GM18907 (cell line): ENCODE results near the gene MPV17L2.
"Not testable (repeated sequence)": the region's sequence is repeated elsewhere in the genome, so short reads cannot be mapped to it uniquely, and the experiment has no call there.

Experiments used
- ATAC-seq: cut with Tn5 transposase; IDR thresholded peaks from one replicate; pipeline ENCODE4 v1.9.1; 2021; ENCODE audit warnings: mild to moderate bottlenecking, moderate library complexity; ENCODE audit not compliant: unreplicated experiment

Gene MPV17L2

DNA sequence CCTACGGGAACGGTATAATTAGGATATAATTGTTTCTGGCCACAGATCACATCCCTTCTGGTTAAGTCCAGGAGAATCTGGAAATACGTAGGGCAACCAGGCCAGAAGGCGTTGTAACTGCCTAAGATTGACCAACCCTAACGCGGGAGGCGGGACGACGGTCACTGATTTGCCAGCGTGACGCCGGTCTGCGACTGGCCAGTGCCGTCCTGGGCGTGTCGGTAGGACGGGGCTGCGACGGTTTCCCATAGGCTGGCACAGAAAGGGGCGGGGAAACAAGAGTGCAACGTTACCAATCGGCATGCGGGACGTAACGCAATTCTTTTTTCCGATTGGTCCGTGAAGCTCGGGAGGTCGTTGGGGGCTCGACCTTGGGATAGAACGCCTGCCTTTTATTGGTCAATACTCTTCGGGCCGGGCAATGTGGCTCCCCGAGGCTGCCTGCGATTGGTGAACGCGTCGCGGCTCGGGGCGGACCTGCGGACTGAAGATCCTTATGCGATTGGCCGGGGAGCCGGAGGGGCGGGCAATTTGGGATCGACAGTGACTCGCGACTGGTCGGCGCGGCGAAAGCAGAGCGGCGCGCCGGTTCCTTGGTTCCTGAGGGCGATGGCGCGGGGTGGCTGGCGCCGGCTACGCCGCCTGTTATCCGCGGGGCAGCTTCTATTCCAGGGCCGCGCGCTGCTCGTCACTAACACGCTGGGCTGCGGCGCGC lies at the start of gene MPV17L2:
TSS of gene MPV17L2 (plus strand) at position 546 of the 715 bp plus-strand sequence. CDS start at position 610, 64 bp downstream.
- peak; percentile 87 for ATAC-seq

- no peak for ATAC-seq
These were observed 49.1 kb upstream of the MPV17L2 start for GRCh38 chr19:18143902-18144301.

DNA sequence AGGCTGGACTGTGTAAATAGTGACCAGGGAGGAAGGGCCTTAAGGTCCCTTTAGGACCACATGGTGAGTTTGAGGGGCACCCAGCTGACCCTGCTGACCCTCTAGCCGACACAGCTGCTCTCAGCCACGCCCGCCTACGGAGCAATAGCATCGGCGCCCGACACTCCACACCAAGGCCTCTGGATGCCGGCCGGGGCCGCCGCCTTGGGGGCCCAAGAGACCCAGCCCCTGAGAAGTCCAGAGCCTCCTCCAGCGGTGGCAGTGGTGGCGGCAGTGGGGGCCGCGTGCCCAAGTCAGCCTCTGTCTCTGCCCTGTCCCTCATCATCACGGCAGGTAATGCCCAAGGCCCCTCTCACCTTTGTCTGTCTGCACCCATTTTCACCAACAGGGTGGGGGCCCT lies 48.7 kb upstream of the MPV17L2 start:
- ATAC-seq, result no peak

- ATAC-seq, result no peak
These were observed 48.1 kb upstream of the MPV17L2 start for GRCh38 chr19:18144906-18145305.

- no peak for ATAC-seq
These were observed 47.5 kb upstream of the MPV17L2 start for GRCh38 chr19:18145391-18145999.

GRCh38 chr19:18147396-18147795 lies 45.6 kb upstream of the MPV17L2 start:
- ATAC-seq, result no peak

GRCh38 chr19:18149596-18149975 lies 43.4 kb upstream of the MPV17L2 start:
- no peak for ATAC-seq

DNA sequence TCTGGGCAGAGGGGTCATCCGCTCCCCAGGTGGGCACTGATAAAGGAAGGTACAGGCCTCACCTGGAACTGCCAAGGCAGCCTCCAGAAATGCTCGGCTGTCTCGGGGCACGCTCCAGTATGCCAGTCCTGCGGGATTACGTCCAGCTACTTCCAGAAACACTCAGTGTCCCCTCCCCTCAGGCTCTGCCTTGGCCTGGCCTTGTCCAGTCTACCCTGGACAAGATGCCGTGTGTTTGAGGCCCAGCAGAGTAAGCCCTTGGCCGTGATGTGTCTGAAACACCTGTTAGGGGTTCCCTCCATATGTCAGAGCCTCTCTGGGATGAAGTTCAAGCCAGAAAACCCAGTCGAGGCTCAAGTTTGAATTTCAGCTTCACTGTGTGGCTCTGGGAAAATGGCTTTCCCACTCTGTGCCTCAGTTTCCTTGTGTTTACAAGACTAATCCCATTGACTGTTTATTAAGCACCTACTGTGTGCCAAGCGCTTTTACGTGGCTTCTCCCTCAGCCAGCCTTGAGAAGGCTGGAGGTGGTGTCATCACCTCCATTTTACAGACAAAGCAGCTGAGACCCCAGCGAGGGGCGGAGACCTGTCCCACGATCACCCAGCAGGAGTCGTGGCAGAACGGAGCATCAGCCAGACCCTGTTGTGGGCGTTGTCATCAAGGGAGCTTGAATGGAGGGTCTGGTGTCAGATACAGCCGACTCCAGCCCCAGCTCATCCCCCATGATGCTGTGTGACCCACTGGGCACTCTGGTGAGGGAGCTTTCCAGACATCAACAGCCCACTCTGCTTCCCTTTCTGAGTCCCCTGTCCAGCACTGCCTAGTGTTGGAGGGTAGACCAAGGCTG lies 42.0 kb upstream of the MPV17L2 start:
- no peak for ATAC-seq

GRCh38 chr19:18152442-18152816 lies 40.6 kb upstream of the MPV17L2 start:
- ATAC-seq, result peak; percentile 63

GRCh38 chr19:18152817-18153555 lies 40.0 kb upstream of the MPV17L2 start, which contains the start of gene PIK3R2:
TSS of gene PIK3R2 (plus strand) at chr19:18153163. CDS start at chr19:18155880, 2,717 bp downstream.
- peak; percentile 75 for ATAC-seq

DNA sequence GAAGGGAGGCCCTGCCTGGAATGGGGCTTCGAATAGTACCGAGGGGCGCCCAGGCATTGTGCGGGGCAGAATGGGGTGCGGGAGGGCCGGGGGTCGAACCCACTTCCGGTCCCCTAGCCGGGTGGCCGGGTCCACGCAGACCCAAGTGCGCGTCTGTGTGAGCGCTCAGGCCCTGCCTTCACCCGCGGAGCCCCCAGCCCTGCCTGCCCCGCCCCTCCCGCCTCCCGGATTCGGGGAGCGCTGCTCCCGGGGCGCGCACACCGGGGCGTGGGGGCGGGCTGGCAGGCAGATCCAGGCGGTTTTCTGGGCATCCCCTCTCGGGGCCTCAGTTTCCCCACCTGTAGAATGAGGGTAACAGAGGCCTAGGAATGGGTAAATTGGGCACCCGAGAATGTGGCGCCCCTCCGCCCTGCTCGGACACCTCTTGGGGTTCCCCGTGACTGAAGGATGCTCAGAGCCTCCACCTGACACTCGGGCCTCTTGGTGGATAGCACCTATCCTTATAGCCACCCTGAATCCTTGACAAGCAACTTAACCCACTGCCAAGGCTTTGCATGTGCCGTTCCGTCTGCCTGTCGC lies 39.4 kb upstream of the MPV17L2 start:
- peak; percentile 2 for ATAC-seq

- no peak for ATAC-seq
These were observed 37.6 kb upstream of the MPV17L2 start for GRCh38 chr19:18155095-18156087.

DNA sequence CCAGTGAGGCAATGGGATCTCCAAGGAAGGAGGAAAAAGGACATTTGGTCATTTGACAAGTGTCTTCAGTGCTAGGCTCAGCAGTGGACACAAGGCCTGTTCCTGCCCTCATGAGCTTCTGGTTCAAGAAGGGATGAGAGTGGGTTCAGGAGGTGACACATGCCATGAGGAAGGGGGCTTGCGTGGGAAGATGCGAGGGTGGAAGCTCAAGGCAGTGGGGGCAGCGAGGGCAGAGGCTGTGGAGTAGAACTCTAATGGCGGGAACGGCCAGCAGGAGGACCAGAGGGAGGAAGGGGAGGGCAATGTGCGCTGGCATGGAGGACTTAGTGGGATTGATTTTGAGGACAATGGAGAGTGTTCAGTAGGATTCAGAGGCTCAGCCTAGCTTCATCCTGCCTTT lies 36.8 kb upstream of the MPV17L2 start:
- no peak for ATAC-seq

GRCh38 chr19:18156841-18157464 lies 36.1 kb upstream of the MPV17L2 start:
- no peak for ATAC-seq

GRCh38 chr19:18157465-18158063 lies 35.5 kb upstream of the MPV17L2 start:
- ATAC-seq, result no peak

DNA sequence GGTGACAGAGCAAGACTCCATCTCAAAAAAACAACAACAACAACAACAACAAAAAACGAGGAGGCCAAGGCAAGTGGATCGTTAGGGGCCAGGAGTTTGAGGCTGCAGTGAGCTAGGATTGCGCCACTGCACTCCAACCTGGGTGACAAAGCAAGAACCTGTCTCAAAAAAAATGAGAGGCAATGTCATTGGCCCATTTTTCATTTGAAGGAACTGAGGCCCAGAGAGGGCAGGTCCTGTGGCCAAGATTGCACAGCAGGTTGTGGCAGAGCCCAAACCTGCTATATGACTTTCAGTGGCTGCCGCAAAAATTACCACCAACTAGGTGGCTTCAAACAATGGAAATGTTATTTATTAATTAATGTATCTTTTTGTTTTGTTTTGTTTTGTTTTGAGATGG lies 34.6 kb upstream of the MPV17L2 start:
- ATAC-seq, result no peak

- not testable (repeated sequence) for ATAC-seq
These were observed 33.9 kb upstream of the MPV17L2 start for GRCh38 chr19:18159059-18159616.

GRCh38 chr19:18159810-18160209 lies 33.2 kb upstream of the MPV17L2 start:
- no peak for ATAC-seq
